Measurements from ENCODE around the gene PHF21B.

PHF21B gene

DNA sequence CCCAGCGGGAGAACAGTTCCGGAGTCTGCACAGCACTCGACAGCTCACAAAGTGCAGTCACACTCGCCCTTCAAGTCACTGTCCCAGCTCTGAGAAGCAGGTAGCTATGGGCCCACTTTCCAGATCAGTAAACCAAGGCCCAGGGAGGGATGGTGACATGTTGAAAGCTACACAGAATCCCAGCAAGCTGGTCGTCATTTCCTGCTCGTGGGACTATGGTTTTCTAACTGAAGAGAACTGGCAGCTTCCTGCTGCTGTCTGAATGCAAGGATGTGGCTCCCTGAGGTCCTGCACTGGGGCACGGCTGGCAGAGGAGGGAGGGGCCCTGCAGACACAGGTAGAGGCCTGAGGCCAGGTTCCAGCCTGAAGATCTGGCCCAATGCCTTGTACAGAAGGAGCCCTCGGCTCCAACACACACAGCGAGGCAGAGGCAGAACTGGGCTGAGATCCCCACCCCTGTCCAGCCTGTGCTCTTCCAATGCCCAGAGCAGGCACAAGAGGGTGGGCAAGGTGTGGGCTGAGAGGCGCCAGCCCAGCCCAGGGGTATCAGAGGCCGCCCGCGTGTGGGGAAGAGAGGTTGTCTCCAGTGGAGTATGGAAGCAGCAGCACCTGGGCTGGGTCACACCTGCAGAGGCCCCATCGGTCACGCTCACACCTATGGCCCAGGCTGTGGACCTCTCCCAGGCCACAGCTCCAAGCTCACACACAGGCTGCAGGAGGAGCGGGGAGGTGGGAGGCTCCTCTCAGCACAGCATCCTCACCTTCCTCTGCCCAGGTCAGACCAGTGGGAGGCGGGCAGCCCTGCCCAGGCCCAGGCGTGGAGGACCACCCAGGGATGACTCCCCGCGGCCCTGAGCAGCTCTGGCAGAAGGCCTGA, 119.2 kb downstream of the PHF21B start:
- no peaks in the 10 kb centered on the region for H3K4me1 Mint-ChIP-seq (ENCODE audit: low read depth in 2 of 2)
- ATAC-seq (replicated peaks) = no peak
- H3K9me3 Mint-ChIP-seq = no peaks in the 10 kb centered on the region
- no peak overlapping the region for H3K27ac Mint-ChIP-seq
- peaks cover 6 to 20% of the 10 kb centered on the region in 2 donors for H3K27me3 Mint-ChIP-seq
- H3K36me3 Mint-ChIP-seq (ENCODE audit: insufficient read depth) = no peaks in the 10 kb centered on the region
- no peak overlapping the region for H3K4me3 Mint-ChIP-seq
- DNase-seq = no peak

GRCh38 chr22:44889255-44889878, 120.4 kb downstream of the PHF21B start:
- ATAC-seq (replicated peaks) (no peak), DNase-seq (no peak)
- H3K36me3 Mint-ChIP-seq (ENCODE audit: insufficient read depth) = no peaks in the 10 kb centered on the region
- no peak overlapping the region for H3K4me3 Mint-ChIP-seq
- H3K4me1 Mint-ChIP-seq (ENCODE audit: low read depth in 2 of 2) = no peaks in the 10 kb centered on the region
- H3K27ac Mint-ChIP-seq = no peak overlapping the region
- no peaks in the 10 kb centered on the region for H3K9me3 Mint-ChIP-seq
- H3K27me3 Mint-ChIP-seq = peaks cover 6 to 15% of the 10 kb centered on the region in 2 donors

- no peaks in the 10 kb centered on the region for H3K36me3 Mint-ChIP-seq (ENCODE audit: insufficient read depth)
- peaks cover 6 to 14% of the 10 kb centered on the region in 2 donors for H3K27me3 Mint-ChIP-seq
- no peak overlapping the region for H3K4me3 Mint-ChIP-seq
- H3K27ac Mint-ChIP-seq = no peak overlapping the region
- no peak for ATAC-seq (replicated peaks)
- H3K4me1 Mint-ChIP-seq (ENCODE audit: low read depth in 2 of 2) = no peaks in the 10 kb centered on the region
- DNase-seq = no peak
- H3K9me3 Mint-ChIP-seq = no peaks in the 10 kb centered on the region
Measured at GRCh38 chr22:44888491-44889254, 121.1 kb downstream of the PHF21B start.

DNA sequence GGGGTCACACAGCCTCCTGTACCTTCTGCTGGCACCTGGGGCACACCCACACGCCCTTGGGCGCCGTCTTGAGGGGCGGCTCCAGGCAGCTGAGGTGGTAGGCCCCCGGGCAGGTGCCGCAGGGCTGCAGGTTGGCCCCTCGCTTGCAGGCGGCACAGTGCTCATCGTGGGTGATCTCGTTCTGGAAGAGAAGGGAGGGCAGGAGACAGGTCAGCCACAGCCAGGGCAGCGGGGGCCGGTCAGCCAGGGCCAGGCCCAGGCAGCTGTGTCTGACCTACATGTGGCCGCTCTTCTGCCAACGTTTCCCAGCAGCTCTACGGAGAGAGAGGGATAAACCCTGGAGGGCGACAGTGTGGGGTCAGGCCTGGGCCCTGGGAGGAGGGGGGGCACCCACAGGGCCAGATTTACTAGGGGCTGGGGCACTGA, 121.9 kb downstream of the PHF21B start:
- H3K4me1 Mint-ChIP-seq (ENCODE audit: low read depth in 2 of 2) = no peaks in the 10 kb centered on the region
- no peak overlapping the region for H3K27ac Mint-ChIP-seq
- no peak overlapping the region for H3K4me3 Mint-ChIP-seq
- H3K27me3 Mint-ChIP-seq = peaks cover 6 to 7% of the 10 kb centered on the region in 2 donors
- no peak for ATAC-seq (replicated peaks)
- no peak for DNase-seq
- no peaks in the 10 kb centered on the region for H3K9me3 Mint-ChIP-seq
- H3K36me3 Mint-ChIP-seq (ENCODE audit: insufficient read depth) = no peaks in the 10 kb centered on the region

GRCh38 chr22:44885806-44886360, 123.9 kb downstream of the PHF21B start:
- Mint-ChIP-seq H3K4me3 (no peak overlapping the region), H3K36me3 (ENCODE audit: insufficient read depth) (no peaks in the 10 kb centered on the region), H3K9me3 (no peaks in the 10 kb centered on the region), H3K27ac (no peak overlapping the region), H3K4me1 (ENCODE audit: low read depth in 2 of 2) (no peaks in the 10 kb centered on the region), H3K27me3 (peaks cover 0 to 6% of the 10 kb centered on the region in 2 donors)
- no peak for ATAC-seq (replicated peaks)
- no peak for DNase-seq

- ATAC-seq (replicated peaks) (no peak), DNase-seq (no peak)
- Mint-ChIP-seq H3K27me3 (peaks cover under 1 to 6% of the 10 kb centered on the region in 2 donors), H3K27ac (no peak overlapping the region), H3K9me3 (no peaks in the 10 kb centered on the region), H3K4me1 (ENCODE audit: low read depth in 2 of 2) (no peaks in the 10 kb centered on the region), H3K36me3 (ENCODE audit: insufficient read depth) (no peaks in the 10 kb centered on the region), H3K4me3 (no peak overlapping the region)
Measured at GRCh38 chr22:44884968-44885805, 124.6 kb downstream of the PHF21B start.

DNA sequence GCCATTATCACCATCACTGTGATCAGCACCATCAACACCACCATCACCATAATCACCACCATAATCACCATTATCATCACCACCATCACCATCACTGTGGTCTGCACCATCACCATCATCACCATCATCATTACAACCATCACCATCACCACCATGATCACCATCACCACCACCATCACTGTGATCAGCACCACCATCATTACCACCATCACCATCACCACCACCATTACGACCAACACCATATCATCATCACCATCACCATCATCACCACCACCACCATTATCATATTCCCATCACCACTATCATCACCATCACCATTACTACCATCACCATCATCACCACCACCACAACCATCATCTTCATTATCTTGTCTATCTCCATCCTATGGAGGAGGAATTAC, 125.2 kb downstream of the PHF21B start:
- H3K4me1 Mint-ChIP-seq (ENCODE audit: low read depth in 2 of 2) = no peaks in the 10 kb centered on the region
- no peak overlapping the region for H3K27ac Mint-ChIP-seq
- DNase-seq = no peak
- ATAC-seq (replicated peaks) = no peak
- H3K9me3 Mint-ChIP-seq = no peaks in the 10 kb centered on the region
- peaks cover 7 to 11% of the 10 kb centered on the region in 2 donors for H3K27me3 Mint-ChIP-seq
- no peaks in the 10 kb centered on the region for H3K36me3 Mint-ChIP-seq (ENCODE audit: insufficient read depth)
- no peak overlapping the region for H3K4me3 Mint-ChIP-seq

- DNase-seq = no peak
- H3K27me3 Mint-ChIP-seq = peaks cover 15 to 16% of the 10 kb centered on the region in 2 donors
- no peak for ATAC-seq (replicated peaks)
- no peak overlapping the region for H3K4me3 Mint-ChIP-seq
- no peaks in the 10 kb centered on the region for H3K36me3 Mint-ChIP-seq (ENCODE audit: insufficient read depth)
- H3K4me1 Mint-ChIP-seq (ENCODE audit: low read depth in 2 of 2) = no peaks in the 10 kb centered on the region
- no peak overlapping the region for H3K27ac Mint-ChIP-seq
- no peaks in the 10 kb centered on the region for H3K9me3 Mint-ChIP-seq
Measured at GRCh38 chr22:44883011-44883421, 126.8 kb downstream of the PHF21B start.

DNA sequence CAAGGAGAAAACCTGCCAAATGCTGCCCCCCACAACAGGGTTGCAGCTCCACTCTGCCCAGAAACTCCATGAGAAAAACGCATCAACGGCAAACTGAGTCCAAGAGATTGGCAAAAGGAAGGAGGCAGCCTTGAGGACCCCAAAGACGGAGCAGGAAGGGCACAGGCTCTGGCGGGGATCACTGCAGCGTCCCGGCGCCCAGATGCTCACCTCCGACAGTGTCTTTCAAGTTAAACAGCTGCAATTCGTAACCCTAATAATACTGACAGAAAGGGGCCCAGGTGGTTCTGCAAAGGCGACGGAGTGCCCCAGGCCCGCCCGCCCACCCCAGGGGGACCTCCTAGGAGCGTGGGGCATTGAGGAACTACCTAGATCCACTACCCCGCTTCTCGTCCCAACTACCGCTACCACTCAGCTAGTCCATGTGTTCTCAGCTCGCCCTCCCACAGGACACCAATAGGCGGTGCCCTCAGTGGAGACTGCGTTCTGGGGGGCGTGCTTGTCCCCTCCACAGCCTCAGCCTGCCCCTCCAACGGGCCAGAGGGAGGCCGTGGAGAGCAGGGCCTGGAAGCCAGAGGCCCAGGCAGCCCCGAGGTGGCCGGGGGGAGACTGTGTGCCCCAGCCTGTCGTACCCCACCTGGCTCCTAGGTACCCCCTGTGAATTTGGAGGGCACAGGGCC, 127.4 kb downstream of the PHF21B start:
- Mint-ChIP-seq H3K36me3 (ENCODE audit: insufficient read depth) (no peaks in the 10 kb centered on the region), H3K9me3 (no peaks in the 10 kb centered on the region), H3K27ac (no peak overlapping the region), H3K27me3 (peaks cover 15 to 16% of the 10 kb centered on the region in 2 donors), H3K4me3 (no peak overlapping the region), H3K4me1 (ENCODE audit: low read depth in 2 of 2) (no peaks in the 10 kb centered on the region)
- ATAC-seq (replicated peaks) = no peak
- DNase-seq = no peak

- ATAC-seq (replicated peaks) = no peak
- H3K36me3 Mint-ChIP-seq (ENCODE audit: insufficient read depth) = no peaks in the 10 kb centered on the region
- no peak overlapping the region for H3K27ac Mint-ChIP-seq
- H3K27me3 Mint-ChIP-seq = peaks cover 15 to 16% of the 10 kb centered on the region in 2 donors
- H3K4me1 Mint-ChIP-seq (ENCODE audit: low read depth in 2 of 2) = no peaks in the 10 kb centered on the region
- no peak overlapping the region for H3K4me3 Mint-ChIP-seq
- H3K9me3 Mint-ChIP-seq = no peaks in the 10 kb centered on the region
- DNase-seq = no peak
Measured at GRCh38 chr22:44881624-44882023, 128.2 kb downstream of the PHF21B start.

GRCh38 chr22:44880610-44881290, 129.1 kb downstream of the PHF21B start:
- no peak overlapping the region for H3K4me3 Mint-ChIP-seq
- ATAC-seq (replicated peaks) (no peak), DNase-seq (no peak)
- no peak overlapping the region for H3K27ac Mint-ChIP-seq
- H3K4me1 Mint-ChIP-seq (ENCODE audit: low read depth in 2 of 2) = no peaks in the 10 kb centered on the region
- H3K27me3 Mint-ChIP-seq = peaks cover 10 to 15% of the 10 kb centered on the region in 2 donors
- H3K9me3 Mint-ChIP-seq = no peaks in the 10 kb centered on the region
- no peaks in the 10 kb centered on the region for H3K36me3 Mint-ChIP-seq (ENCODE audit: insufficient read depth)

DNA sequence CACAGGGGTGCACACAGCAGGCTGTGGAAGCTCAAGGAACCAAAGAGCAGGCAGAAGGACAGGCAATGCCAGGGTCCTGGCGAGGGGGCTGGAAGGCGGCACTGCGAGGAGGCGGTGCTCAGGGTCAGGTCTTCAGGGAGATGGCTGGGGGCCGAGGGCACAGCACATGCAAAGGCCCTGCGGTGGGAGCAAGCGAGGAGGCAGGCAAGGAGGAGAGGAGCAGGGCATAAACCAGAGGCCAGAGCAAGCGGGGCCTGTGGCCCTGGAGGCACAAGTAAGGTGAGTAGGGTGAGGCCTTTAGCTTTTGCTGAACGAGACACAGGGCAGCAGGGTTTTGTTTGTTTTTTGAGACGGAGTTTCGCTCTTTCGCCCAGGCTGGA, 130.5 kb downstream of the PHF21B start:
- ATAC-seq (replicated peaks) (no peak), DNase-seq (no peak)
- Mint-ChIP-seq H3K4me1 (ENCODE audit: low read depth in 2 of 2) (no peaks in the 10 kb centered on the region), H3K27me3 (peaks cover 10 to 15% of the 10 kb centered on the region in 2 donors), H3K9me3 (no peaks in the 10 kb centered on the region), H3K27ac (no peak overlapping the region), H3K4me3 (no peak overlapping the region), H3K36me3 (ENCODE audit: insufficient read depth) (no peaks in the 10 kb centered on the region)
